ENCODE results near the gene THAP4.
"Not testable (repeated sequence)": the region's sequence is repeated elsewhere in the genome, so short reads cannot be mapped to it uniquely, and the experiment has no call there.

DNA sequence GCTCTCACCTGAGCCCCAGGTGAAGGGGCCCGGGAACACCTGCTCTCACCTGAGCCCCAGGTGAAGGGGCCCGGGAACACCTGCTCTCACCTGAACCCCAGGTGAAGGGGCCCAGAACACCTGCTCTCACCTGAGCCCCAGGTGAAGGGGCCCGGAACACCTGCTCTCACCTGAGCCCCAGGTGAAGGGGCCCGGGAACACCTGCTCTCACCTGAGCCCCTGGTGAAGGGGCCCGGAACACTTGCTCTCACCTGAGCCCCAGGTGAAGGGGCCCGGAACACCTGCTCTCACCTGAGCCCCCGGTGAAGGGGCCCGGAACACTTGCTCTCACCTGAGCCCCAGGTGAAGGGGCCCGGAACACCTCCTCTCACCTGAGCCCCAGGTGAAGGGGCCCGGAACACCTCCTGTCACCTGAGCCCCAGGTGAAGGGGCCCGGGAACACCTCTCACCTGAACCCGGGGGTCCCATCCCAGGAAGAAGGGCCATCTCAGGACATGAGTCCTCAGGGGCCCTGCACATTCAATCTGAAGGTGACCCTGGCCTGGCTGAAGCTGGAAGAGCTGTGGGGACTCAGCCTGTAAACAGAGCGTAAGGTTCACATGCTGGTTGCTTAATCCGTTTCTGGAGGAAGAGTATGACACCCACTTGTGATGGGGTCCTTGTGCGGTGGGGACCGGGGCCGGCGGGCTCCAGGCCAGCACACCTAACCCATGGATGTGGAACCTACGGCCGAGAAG, 63.9 kb downstream of the THAP4 start:
- not testable (repeated sequence) for TF ChIP-seq CTCF (IDR thresholded peaks at IDR 0.05; ENCODE audit: insufficient read depth, low read length); POLR2AphosphoS5 (IDR thresholded peaks at IDR 0.05; ENCODE audit: low read depth); GABPA (IDR thresholded peaks at IDR 0.05; ENCODE audit: low read depth); SPI1 (IDR thresholded peaks at IDR 0.05; ENCODE audit: borderline replicate concordance, low read depth); REST (IDR thresholded peaks at IDR 0.05; ENCODE audit: insufficient replicate concordance, low read depth)
